K562 (cell line): ENCODE results near the gene SYNE1. TPM values are rescaled to one million over a fixed set of nuclear protein-coding genes. Genes with fewer than 3 reads are reported as not detected.
A peak's percentile ranks its signal among the peaks of the same experiment; 100 is the strongest.

Source experiments
- CHAMP1 ChIP-seq: fragments of 450-650 bp; IDR thresholded peaks from 2 replicates; pipeline ENCODE4 v1.6.1; 2016; ENCODE audit warnings: mild to moderate bottlenecking
- COPS2 ChIP-seq: fragments of 450-650 bp; conservative IDR thresholded peaks from 2 replicates; pipeline ENCODE4 v1.6.1; 2016; ENCODE audit warnings: mild to moderate bottlenecking, moderate library complexity
- CREM ChIP-seq: IDR thresholded peaks from 2 replicates; pipeline ENCODE4 v1.6.1; 2014; ENCODE audit warnings: antibody characterized with exemption, low read depth
- CTBP1 ChIP-seq: fragments of 450-650 bp; IDR thresholded peaks from 2 replicates; pipeline ENCODE4 v1.6.1; 2016; ENCODE audit warnings: borderline replicate concordance
- E2F8 ChIP-seq: fragments of 450-650 bp; IDR thresholded peaks from 2 replicates; pipeline ENCODE4 v1.7.1; 2018; ENCODE audit warnings: mild to moderate bottlenecking, low read depth; ENCODE audit not compliant: partially characterized antibody
- JUNB ChIP-seq: fragments of 450-650 bp; formaldehyde crosslinking; conservative IDR thresholded peaks from 2 replicates; pipeline ENCODE4 v1.4.0; 2020; ENCODE audit warnings: mild to moderate bottlenecking
- LCOR ChIP-seq: sonication (generic); formaldehyde crosslinking; IDR thresholded peaks from 2 replicates; pipeline ENCODE4 v1.8.0; 2022; ENCODE audit warnings: mild to moderate bottlenecking, missing genetic modification reagents
- MTA2 ChIP-seq: fragments of 450-650 bp; IDR thresholded peaks from 2 replicates; pipeline ENCODE4 v1.6.1; 2016; ENCODE audit warnings: low read depth
- MTF1 ChIP-seq: fragments of 250-450 bp; sonication (Bioruptor Pico); IDR thresholded peaks from 2 replicates; pipeline ENCODE4 v1.9.0; 2021; ENCODE audit warnings: moderate library complexity, mild to moderate bottlenecking, inconsistent platforms, borderline replicate concordance
- SAFB ChIP-seq: fragments of 200-400 bp; formaldehyde crosslinking; IDR thresholded peaks from 2 replicates; pipeline ENCODE4 v1.6.1; 2017; ENCODE audit warnings: low read depth, low read length, borderline replicate concordance
- SLC30A9 ChIP-seq: fragments of 250-450 bp; sonication (Bioruptor Pico); IDR thresholded peaks from 2 replicates; pipeline ENCODE4 v1.8.0; 2022; ENCODE audit warnings: mild to moderate bottlenecking, moderate library complexity
- SMARCE1 ChIP-seq: fragments of 450-650 bp; IDR thresholded peaks from 2 replicates; pipeline ENCODE4 v1.7.1; 2016; ENCODE audit warnings: mild to moderate bottlenecking
- TSHZ1 ChIP-seq: fragments of 250-450 bp; sonication (Bioruptor Pico); IDR thresholded peaks from 2 replicates; pipeline ENCODE4 v1.4.0; 2020; ENCODE audit warnings: mild to moderate bottlenecking, moderate library complexity
- ZFP1 ChIP-seq: fragments of 450-650 bp; formaldehyde crosslinking; IDR thresholded peaks from 2 replicates; pipeline ENCODE4 v1.4.0; 2020; ENCODE audit warnings: mild to moderate bottlenecking, mixed read lengths
- ZNF436 ChIP-seq: fragments of 250-450, 450-650 bp; sonication (Bioruptor Pico); formaldehyde crosslinking; IDR thresholded peaks from 2 replicates; pipeline ENCODE4 v1.7.0; 2020; ENCODE audit warnings: mild to moderate bottlenecking
- ZNF583 ChIP-seq: fragments of 250-450 bp; sonication (Bioruptor Pico); IDR thresholded peaks from 2 replicates; pipeline ENCODE4 v1.4.0; 2020
- polyA plus RNA-seq, 8 experiments: library from polyadenylated mRNA; depleted of rRNA in 4 of 8; stranded (reverse) in 5 of 8; unstranded in 3 of 8; fragments of >200 nt; fragmentation: Nextera tagmentation in 2 of 8; fragmentation: Illumina TruSeq in 1 of 8; extraction: Ambion mirVana in 2 of 8; extraction: Trizol in 1 of 8; gene quantifications; 2 replicates each; pipeline versions ENCODE4 v1.2.1 to v1.2.3, GENCODE V29; 2011 to 2014; ENCODE audit warnings: inconsistent platforms in 1 of 8, missing spikeins in 1 of 8
- total RNA-seq, 7 experiments: library from RNA; depleted of rRNA in 6 of 7; stranded (reverse); fragments of >200 nt in 6 of 7; fragmentation: Illumina TruSeq in 2 of 7; extraction: Trizol in 2 of 7; gene quantifications; 2 replicates each; pipeline versions ENCODE4 v1.2.1 to v1.2.3, GENCODE V29; 2011 to 2021; ENCODE audit warnings: low replicate concordance in 1 of 7

Gene SYNE1
- total and polyA plus RNA-seq, 9 of the 15 experiments (the other 6 are each of a cell fraction or from before 2014, with no cell fraction given), result under 0.01 to 0.42 (median 0.08) TPM; not detected in 1

- TF ChIP-seq CHAMP1, result no peak
- TF ChIP-seq COPS2, result no peak
- TF ChIP-seq TSHZ1 (CRISPR knock-in tag), result no peak
- TF ChIP-seq SLC30A9 (CRISPR knock-in tag), result no peak
- no peak for TF ChIP-seq ZNF436 (CRISPR knock-in tag)
- no peak for TF ChIP-seq MTF1
- peak; percentile 95 for TF ChIP-seq CTBP1
- TF ChIP-seq ZNF583 (CRISPR knock-in tag), result no peak
- TF ChIP-seq CREM, result 0 out of 2 replicates have a peak, but pooled peaks have one; percentile 30
- no peak for TF ChIP-seq E2F8
- TF ChIP-seq JUNB (CRISPR knock-in tag), result no peak
- TF ChIP-seq MTA2, result no peak
- TF ChIP-seq SAFB, result no peak
- TF ChIP-seq SMARCE1, result no peak
- TF ChIP-seq LCOR (CRISPR knock-in tag), result peak; percentile 18; the same call in 1 of the 2 replicates
- TF ChIP-seq ZFP1 (CRISPR knock-in tag), result no peak
Observed at GRCh38 chr6:152301765-152302568, 335.2 kb downstream of the SYNE1 start (continued).
